Measurements from ENCODE around the gene FUT9. TPM values are rescaled to one million over a fixed set of nuclear protein-coding genes. Genes with fewer than 3 reads are reported as not detected.

Gene FUT9
- total RNA-seq, 1 donor: not detected

GRCh38 chr6:96001891-96002575 lies 13.7 kb upstream of the FUT9 start:
- TF ChIP-seq CTCF (IDR thresholded peaks at IDR 0.05; ENCODE audit: insufficient read depth, low read depth, low read length): no peak
- no peak overlapping the region for H3K4me3 ChIP-seq (ENCODE audit: low read depth, low read length)
- no peak for DNase-seq (ENCODE audit: low read depth)

GRCh38 chr6:96002576-96002910 lies 13.2 kb upstream of the FUT9 start:
- no peak overlapping the region for H3K4me3 ChIP-seq (ENCODE audit: low read depth, low read length)
- DNase-seq (ENCODE audit: low read depth): no peak
- no peak for TF ChIP-seq CTCF (IDR thresholded peaks at IDR 0.05; ENCODE audit: insufficient read depth, low read depth, low read length)

GRCh38 chr6:96002912-96003311 lies 12.9 kb upstream of the FUT9 start:
- no peak for DNase-seq (ENCODE audit: low read depth)
- no peak for TF ChIP-seq CTCF (IDR thresholded peaks at IDR 0.05; ENCODE audit: insufficient read depth, low read depth, low read length)
- no peak overlapping the region for H3K4me3 ChIP-seq (ENCODE audit: low read depth, low read length)

GRCh38 chr6:96007663-96008062 lies 8.1 kb upstream of the FUT9 start:
- no peak for DNase-seq (ENCODE audit: low read depth)
- TF ChIP-seq CTCF (IDR thresholded peaks at IDR 0.05; ENCODE audit: insufficient read depth, low read depth, low read length): no peak
- H3K4me3 ChIP-seq (ENCODE audit: low read depth, low read length): no peak overlapping the region

- no peak overlapping the region for H3K4me3 ChIP-seq (ENCODE audit: low read depth, low read length)
- no peak for TF ChIP-seq CTCF (IDR thresholded peaks at IDR 0.05; ENCODE audit: insufficient read depth, low read depth, low read length)
- no peak for DNase-seq (ENCODE audit: low read depth)
Observed at GRCh38 chr6:96013531-96013930, 2.2 kb upstream of the FUT9 start.

GRCh38 chr6:96014846-96015517 lies 792 bp upstream of the FUT9 start:
- no peak for TF ChIP-seq CTCF (IDR thresholded peaks at IDR 0.05; ENCODE audit: insufficient read depth, low read depth, low read length)
- H3K4me3 ChIP-seq (ENCODE audit: low read depth, low read length): no peak overlapping the region
- DNase-seq (ENCODE audit: low read depth): no peak
